Body of pancreas (tissue), 4 donors: ENCODE measurements around the gene SLC26A8.

ENCODE experiments used
- POLR2A ChIP-seq, 3 donors: fragments of 450-650 bp; IDR thresholded peaks; one replicate each; pipeline ENCODE4 v1.6.1; 2016; ENCODE audit warnings: antibody characterized with exemption in 3 of 3, mild to moderate bottlenecking in 2 of 3
- TF ChIP-seq, protein P1 (sequence below), 7 experiments: fragments of 450-650 bp in 4 of 7; fragments of 200-600 bp in 3 of 7; sonication (generic) in 3 of 7; IDR thresholded peaks; one replicate each; pipeline ENCODE4 v1.5.1; 2016 to 2019; ENCODE audit warnings: antibody characterized with exemption in 7 of 7

DNA sequence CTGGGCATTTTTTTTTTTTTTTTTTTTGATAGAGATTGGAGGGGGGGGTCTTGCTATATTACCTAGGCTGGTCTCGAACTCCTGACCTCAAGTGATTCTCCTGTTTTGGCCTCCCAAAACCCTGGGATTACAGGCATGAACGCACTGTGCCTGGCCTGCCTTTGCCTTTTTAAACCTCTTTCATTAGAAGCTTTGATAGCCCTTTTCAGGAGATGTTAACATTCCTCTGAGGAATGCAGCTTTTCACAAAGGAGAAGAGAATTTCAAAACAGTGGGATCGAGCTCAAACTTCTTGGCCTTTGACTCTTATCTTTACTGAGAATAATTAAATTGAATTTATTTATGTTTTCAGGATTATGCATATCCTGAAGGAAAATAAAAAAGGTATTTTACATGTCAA, 31.3 kb downstream of the SLC26A8 start:
- TF ChIP-seq, protein P1, sequence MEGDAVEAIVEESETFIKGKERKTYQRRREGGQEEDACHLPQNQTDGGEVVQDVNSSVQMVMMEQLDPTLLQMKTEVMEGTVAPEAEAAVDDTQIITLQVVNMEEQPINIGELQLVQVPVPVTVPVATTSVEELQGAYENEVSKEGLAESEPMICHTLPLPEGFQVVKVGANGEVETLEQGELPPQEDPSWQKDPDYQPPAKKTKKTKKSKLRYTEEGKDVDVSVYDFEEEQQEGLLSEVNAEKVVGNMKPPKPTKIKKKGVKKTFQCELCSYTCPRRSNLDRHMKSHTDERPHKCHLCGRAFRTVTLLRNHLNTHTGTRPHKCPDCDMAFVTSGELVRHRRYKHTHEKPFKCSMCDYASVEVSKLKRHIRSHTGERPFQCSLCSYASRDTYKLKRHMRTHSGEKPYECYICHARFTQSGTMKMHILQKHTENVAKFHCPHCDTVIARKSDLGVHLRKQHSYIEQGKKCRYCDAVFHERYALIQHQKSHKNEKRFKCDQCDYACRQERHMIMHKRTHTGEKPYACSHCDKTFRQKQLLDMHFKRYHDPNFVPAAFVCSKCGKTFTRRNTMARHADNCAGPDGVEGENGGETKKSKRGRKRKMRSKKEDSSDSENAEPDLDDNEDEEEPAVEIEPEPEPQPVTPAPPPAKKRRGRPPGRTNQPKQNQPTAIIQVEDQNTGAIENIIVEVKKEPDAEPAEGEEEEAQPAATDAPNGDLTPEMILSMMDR (IDR thresholded peaks at IDR 0.05): no peak
- no peak for TF ChIP-seq POLR2A (IDR thresholded peaks at IDR 0.05)
